Astrocyte (in vitro differentiated cells and primary cell): Measurements from ENCODE around the gene EVL. TPM values are rescaled to one million over a fixed set of nuclear protein-coding genes. Genes with fewer than 3 reads are reported as not detected.

ENCODE experiments used
- DNase-seq: peaks from one replicate; pipeline ENCODE4 v3.0.0-alpha.2; 2010; ENCODE audit warnings: low read depth
- FAIRE-seq: peaks from 2 replicates; lab custom pipeline; 2011; peaks lifted over from hg19 to GRCh38; lab: Jason Lieb, UNC
- H2AFZ ChIP-seq: 2 replicates; pipeline ENCODE4 v1.6.0; 2012; ENCODE audit warnings: low read depth, low read length, inconsistent platforms
- H3K27ac ChIP-seq: 2 replicates; pipeline ENCODE4 v1.5.1; 2011; ENCODE audit warnings: low read depth, low read length, inconsistent platforms
- H3K27me3 ChIP-seq: 2 replicates; pipeline ENCODE4 v1.6.0; 2011; ENCODE audit warnings: low read length, inconsistent platforms; ENCODE audit not compliant: insufficient read depth
- H3K36me3 ChIP-seq: 2 replicates; pipeline ENCODE4 v1.5.1; 2011; ENCODE audit warnings: low read length, inconsistent platforms; ENCODE audit not compliant: insufficient read depth
- H3K4me1 ChIP-seq: 2 replicates; pipeline ENCODE4 v1.5.1; 2011; ENCODE audit warnings: low read length, inconsistent platforms; ENCODE audit not compliant: insufficient read depth
- H3K4me2 ChIP-seq: 2 replicates; pipeline ENCODE4 v1.6.0; 2012; ENCODE audit warnings: low read length, inconsistent platforms
- H3K4me3 ChIP-seq: 2 replicates; pipeline ENCODE4 v1.5.1; 2011; ENCODE audit warnings: low read depth, mild to moderate bottlenecking, low read length, inconsistent platforms; ENCODE audit not compliant: insufficient read depth
- H3K79me2 ChIP-seq: 2 replicates; pipeline ENCODE4 v1.6.0; 2012; ENCODE audit warnings: mild to moderate bottlenecking, low read length, inconsistent platforms; ENCODE audit not compliant: insufficient read depth
- H3K9ac ChIP-seq: 2 replicates; pipeline ENCODE4 v1.6.0; 2012; ENCODE audit warnings: mild to moderate bottlenecking, low read length, inconsistent platforms
- H3K9me3 ChIP-seq: 2 replicates; pipeline ENCODE4 v1.5.1; 2012; ENCODE audit warnings: low read depth, mild to moderate bottlenecking, low read length, inconsistent platforms; ENCODE audit not compliant: insufficient read depth
- H4K20me1 ChIP-seq: 2 replicates; pipeline ENCODE4 v1.6.0; 2012; ENCODE audit warnings: low read length, inconsistent platforms; ENCODE audit not compliant: insufficient read depth
- H3K27ac Mint-ChIP-seq: one replicate; pipeline ENCODE4 v1.8.0; 2021; ENCODE audit warnings: mild to moderate bottlenecking, mixed read lengths; ENCODE audit not compliant: unreplicated experiment
- H3K27me3 Mint-ChIP-seq: one replicate; pipeline ENCODE4 v1.8.0; 2021; ENCODE audit warnings: low read depth, mixed read lengths; ENCODE audit not compliant: unreplicated experiment
- H3K36me3 Mint-ChIP-seq: one replicate; pipeline ENCODE4 v1.8.0; 2021; ENCODE audit warnings: low read depth, mixed read lengths; ENCODE audit not compliant: unreplicated experiment
- H3K4me1 Mint-ChIP-seq: one replicate; pipeline ENCODE4 v1.8.0; 2021; ENCODE audit warnings: low read depth, mixed read lengths; ENCODE audit not compliant: unreplicated experiment
- H3K4me3 Mint-ChIP-seq: one replicate; pipeline ENCODE4 v1.8.0; 2021; ENCODE audit warnings: mild to moderate bottlenecking, moderate library complexity, mixed read lengths; ENCODE audit not compliant: unreplicated experiment
- H3K9me3 Mint-ChIP-seq: one replicate; pipeline ENCODE4 v1.8.0; 2021; ENCODE audit warnings: mild to moderate bottlenecking, mixed read lengths; ENCODE audit not compliant: unreplicated experiment
- CTCF ChIP-seq: IDR thresholded peaks from 2 replicates; pipeline ENCODE4 v1.5.1; 2011; ENCODE audit warnings: low read depth, mild to moderate bottlenecking, inconsistent platforms, low read length, moderate library complexity; ENCODE audit not compliant: insufficient read depth
- EZH2 ChIP-seq: IDR thresholded peaks from 2 replicates; pipeline ENCODE4 v1.6.1; 2012; ENCODE audit warnings: mild to moderate bottlenecking, low read length, inconsistent platforms; ENCODE audit not compliant: insufficient read depth
- total RNA-seq: library from RNA; stranded (reverse); gene quantifications from 2 replicates; pipeline ENCODE4 v1.2.1, GENCODE V29; 2021

Gene EVL
- total RNA-seq, 1 donor from 2014 or later, result 48.9 TPM

- Histone ChIP-seq H2AFZ (no peak overlapping the region), H3K4me2 (peak overlapping the region; percentile 40), H3K36me3 (no peaks in the 10 kb centered on the region), H3K27ac (no peak overlapping the region), H3K79me2 (peaks cover 14% of the 10 kb centered on the region), H3K27me3 (no peaks in the 10 kb centered on the region), H3K4me1 (peaks cover 20% of the 10 kb centered on the region), H4K20me1 (peaks cover 42% of the 10 kb centered on the region), H3K9ac (no peak overlapping the region), H3K9me3 (no peaks in the 10 kb centered on the region), H3K4me3 (no peak overlapping the region)
- no peak for FAIRE-seq
- peaks cover 9% of the 10 kb centered on the region for H3K4me1 Mint-ChIP-seq
- DNase-seq, result no peak
- no peaks in the 10 kb centered on the region for H3K9me3 Mint-ChIP-seq
- peaks cover 19% of the 10 kb centered on the region for H3K36me3 Mint-ChIP-seq
- H3K27ac Mint-ChIP-seq, result no peak overlapping the region
- H3K4me3 Mint-ChIP-seq, result no peak overlapping the region
- no peak for TF ChIP-seq EZH2
- no peak for TF ChIP-seq CTCF
- H3K27me3 Mint-ChIP-seq, result no peaks in the 10 kb centered on the region
Observed at GRCh38 chr14:100103250-100104005, 38.2 kb downstream of the EVL start.

- no peaks in the 10 kb centered on the region for H3K9me3 Mint-ChIP-seq
- DNase-seq (no peak), FAIRE-seq (no peak)
- Histone ChIP-seq H3K27ac (peak overlapping the region; percentile 40), H3K4me1 (peaks cover 20% of the 10 kb centered on the region), H3K36me3 (no peaks in the 10 kb centered on the region), H3K4me2 (peak overlapping the region; percentile 42), H3K4me3 (no peak overlapping the region), H4K20me1 (peaks cover 48% of the 10 kb centered on the region), H2AFZ (no peak overlapping the region), H3K9ac (no peak overlapping the region), H3K27me3 (no peaks in the 10 kb centered on the region), H3K9me3 (no peaks in the 10 kb centered on the region), H3K79me2 (peaks cover 16% of the 10 kb centered on the region)
- no peak overlapping the region for H3K27ac Mint-ChIP-seq
- no peak for TF ChIP-seq EZH2
- no peak for TF ChIP-seq CTCF
- no peak overlapping the region for H3K4me3 Mint-ChIP-seq
- no peaks in the 10 kb centered on the region for H3K27me3 Mint-ChIP-seq
- H3K36me3 Mint-ChIP-seq, result peaks cover 15% of the 10 kb centered on the region
- H3K4me1 Mint-ChIP-seq, result peaks cover 13% of the 10 kb centered on the region
Observed at GRCh38 chr14:100104006-100104352, 38.8 kb downstream of the EVL start.
